ENCODE data around the gene TMSB4X.

DNA sequence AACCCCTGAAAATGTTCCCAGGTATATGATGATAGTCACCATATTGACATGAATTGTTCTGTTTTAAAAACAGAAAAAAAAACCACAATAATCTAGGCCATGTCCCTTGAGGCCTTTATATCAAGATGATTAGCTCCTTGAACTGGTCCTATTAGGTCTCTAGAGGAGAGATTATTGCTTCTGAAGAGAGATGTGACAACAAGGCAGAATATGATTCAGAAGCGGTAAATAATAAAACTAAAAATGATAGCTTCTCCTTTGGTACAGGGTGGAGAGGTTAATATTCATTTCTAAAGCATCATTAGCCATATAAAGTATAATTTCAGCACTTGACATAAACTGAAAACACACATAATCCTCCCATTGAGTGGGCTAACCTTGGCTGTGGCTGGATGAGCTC is 42.7 kb upstream of the TMSB4X start:
- TF ChIP-seq, protein P1, sequence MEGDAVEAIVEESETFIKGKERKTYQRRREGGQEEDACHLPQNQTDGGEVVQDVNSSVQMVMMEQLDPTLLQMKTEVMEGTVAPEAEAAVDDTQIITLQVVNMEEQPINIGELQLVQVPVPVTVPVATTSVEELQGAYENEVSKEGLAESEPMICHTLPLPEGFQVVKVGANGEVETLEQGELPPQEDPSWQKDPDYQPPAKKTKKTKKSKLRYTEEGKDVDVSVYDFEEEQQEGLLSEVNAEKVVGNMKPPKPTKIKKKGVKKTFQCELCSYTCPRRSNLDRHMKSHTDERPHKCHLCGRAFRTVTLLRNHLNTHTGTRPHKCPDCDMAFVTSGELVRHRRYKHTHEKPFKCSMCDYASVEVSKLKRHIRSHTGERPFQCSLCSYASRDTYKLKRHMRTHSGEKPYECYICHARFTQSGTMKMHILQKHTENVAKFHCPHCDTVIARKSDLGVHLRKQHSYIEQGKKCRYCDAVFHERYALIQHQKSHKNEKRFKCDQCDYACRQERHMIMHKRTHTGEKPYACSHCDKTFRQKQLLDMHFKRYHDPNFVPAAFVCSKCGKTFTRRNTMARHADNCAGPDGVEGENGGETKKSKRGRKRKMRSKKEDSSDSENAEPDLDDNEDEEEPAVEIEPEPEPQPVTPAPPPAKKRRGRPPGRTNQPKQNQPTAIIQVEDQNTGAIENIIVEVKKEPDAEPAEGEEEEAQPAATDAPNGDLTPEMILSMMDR (conservative IDR thresholded peaks at IDR 0.05; ENCODE audit: low read depth, low read length), result no peak
- no peak for TF ChIP-seq RFX5 (IDR thresholded peaks at IDR 0.05; ENCODE audit: low read depth, low read length)
- TF ChIP-seq CHD1 (IDR thresholded peaks at IDR 0.05; ENCODE audit: low read depth, low read length), result no peak
- no peak for TF ChIP-seq SMC3 (IDR thresholded peaks at IDR 0.05; ENCODE audit: low read depth, low read length)
